Lower lobe of right lung (tissue), 2 donors: ENCODE measurements around the gene TNIP2. TPM values are rescaled to one million over a fixed set of nuclear protein-coding genes. Genes with fewer than 3 reads are reported as not detected.
A peak's percentile ranks its signal among the peaks of the same experiment; 100 is the strongest.
"Not testable (repeated sequence)": the region's sequence is repeated elsewhere in the genome, so short reads cannot be mapped to it uniquely, and the experiment has no call there.

ENCODE experiments used
- ATAC-seq, 2 donors: fragments of 200-7000 bp; cut with Tn5 transposase; one replicate each; pipeline ENCODE4 v1.9.1; 2020 to 2022; ENCODE audit warnings: mild to moderate bottlenecking in 2 of 2, moderate library complexity in 2 of 2
- DNase-seq: peaks from one replicate; pipeline ENCODE4 v3.0.0-alpha.2; 2020
- H3K27ac ChIP-seq: fragments of 200-600 bp; one replicate; pipeline ENCODE4 v1.8.0; 2022
- H3K27me3 ChIP-seq: fragments of 200-600 bp; one replicate; pipeline ENCODE4 v1.8.0; 2022; ENCODE audit warnings: low read depth
- H3K36me3 ChIP-seq: fragments of 200-600 bp; one replicate; pipeline ENCODE4 v1.8.0; 2022; ENCODE audit warnings: mild to moderate bottlenecking
- H3K4me1 ChIP-seq: fragments of 200-600 bp; one replicate; pipeline ENCODE4 v1.8.0; 2022
- H3K4me3 ChIP-seq: fragments of 200-600 bp; one replicate; pipeline ENCODE4 v1.8.0; 2022; ENCODE audit warnings: mild to moderate bottlenecking
- H3K9me3 ChIP-seq: fragments of 200-600 bp; one replicate; pipeline ENCODE4 v1.8.0; 2022
- CTCF ChIP-seq: fragments of 200-600 bp; IDR thresholded peaks from one replicate; pipeline ENCODE4 v1.8.0; 2022; ENCODE audit warnings: antibody characterized with exemption, mild to moderate bottlenecking
- intact Hi-C: fragments of 100-400 bp; cut with DNase I; formaldehyde crosslinking; loops from one replicate; pipeline ENCODE4 v1.11.0; 2022
- total RNA-seq: library from RNA; stranded (reverse); fragmentation: NEBNext Ultra II Directional; extraction: Animal tissue kit (Norgen Biotek cat#: 25700); gene quantifications from one replicate; pipeline ENCODE4 v1.2.1, GENCODE V29; 2021
- donor health status: DM: no; HTN: yes; CAD: no; lungs with severe emphysema.

Gene TNIP2
- total RNA-seq, 1 donor from 2014 or later: 36.7 TPM

GRCh38 chr4:2785613-2786012, 29.5 kb upstream of the TNIP2 start:
- no peak overlapping the region for H3K27ac ChIP-seq
- ATAC-seq (peak in 1 of 2 donors; percentile 21), DNase-seq (peak; percentile 39)

GRCh38 chr4:2783790-2784189, 27.7 kb upstream of the TNIP2 start:
- H3K36me3 ChIP-seq: no peaks in the 10 kb centered on the region
- H3K4me1 ChIP-seq: peaks cover 32% of the 10 kb centered on the region
- no peak overlapping the region for H3K4me3 ChIP-seq
- ATAC-seq (no peak), DNase-seq (no peak)
- no peak overlapping the region for H3K27ac ChIP-seq
- no peaks in the 10 kb centered on the region for H3K27me3 ChIP-seq
- intact Hi-C loops: no loop called here
- no peak for TF ChIP-seq CTCF
- H3K9me3 ChIP-seq: peaks cover 3% of the 10 kb centered on the region

More at GRCh38 chr4:2785613-2786012, 29.5 kb upstream of the TNIP2 start:
- Histone ChIP-seq H3K4me3 (no peak overlapping the region), H3K27me3 (no peaks in the 10 kb centered on the region), H3K36me3 (no peaks in the 10 kb centered on the region), H3K4me1 (peaks cover 32% of the 10 kb centered on the region), H3K9me3 (peaks cover 3% of the 10 kb centered on the region)
- intact Hi-C loops: no loop called here
- no peak for TF ChIP-seq CTCF

- Histone ChIP-seq H3K4me1 (peaks cover 15% of the 10 kb centered on the region), H3K4me3 (no peak overlapping the region), H3K27me3 (no peaks in the 10 kb centered on the region), H3K9me3 (peaks cover 3% of the 10 kb centered on the region), H3K36me3 (no peaks in the 10 kb centered on the region), H3K27ac (no peak overlapping the region)
- no peak for TF ChIP-seq CTCF
- ATAC-seq: no peak
- peak; percentile 4 for DNase-seq
- intact Hi-C loops: no loop called here
These were observed 25.8 kb upstream of the TNIP2 start for GRCh38 chr4:2781911-2782310.

- DNase-seq: peak; percentile 4
- H3K4me1 ChIP-seq, H3K27ac ChIP-seq, H3K27me3 ChIP-seq, intact Hi-C loops, H3K4me3 ChIP-seq, H3K9me3 ChIP-seq, ATAC-seq, H3K36me3 ChIP-seq: not testable (repeated sequence)
These were observed 24.5 kb upstream of the TNIP2 start for GRCh38 chr4:2780643-2781042.

GRCh38 chr4:2771264-2771663, 15.1 kb upstream of the TNIP2 start:
- peaks cover 17% of the 10 kb centered on the region for H3K4me1 ChIP-seq
- no peaks in the 10 kb centered on the region for H3K9me3 ChIP-seq
- intact Hi-C loops: no loop called here
- TF ChIP-seq CTCF: no peak
- H3K27ac ChIP-seq: no peak overlapping the region
- no peak for ATAC-seq
- peak; percentile 2 for DNase-seq
- H3K4me3 ChIP-seq: no peak overlapping the region
- H3K27me3 ChIP-seq: no peaks in the 10 kb centered on the region
- H3K36me3 ChIP-seq: no peaks in the 10 kb centered on the region

GRCh38 chr4:2768921-2769336, 12.8 kb upstream of the TNIP2 start:
- Histone ChIP-seq H3K9me3 (no peaks in the 10 kb centered on the region), H3K27me3 (no peaks in the 10 kb centered on the region), H3K27ac (no peak overlapping the region), H3K36me3 (no peaks in the 10 kb centered on the region), H3K4me1 (peaks cover 17% of the 10 kb centered on the region), H3K4me3 (no peak overlapping the region)
- ATAC-seq (no peak), DNase-seq (peak; percentile 25)
- intact Hi-C loops: no loop called here
- no peak for TF ChIP-seq CTCF
